DOHH2 (cell line): ENCODE measurements around the gene TLE2.

Source experiments
- H3F3A ChIP-seq: fragments of 200-600 bp; sonication (generic), shearing (Covaris generic); 2 replicates; pipeline ENCODE4 v1.6.0; 2016; ENCODE audit warnings: antibody characterized with exemption, mild to moderate bottlenecking; ENCODE audit not compliant: control insufficient read depth, insufficient read depth
- H3K27ac ChIP-seq: fragments of 200-600 bp; sonication (generic); 2 replicates; pipeline ENCODE4 v1.5.1; 2014; ENCODE audit warnings: low read depth, mild to moderate bottlenecking, low read length, moderate library complexity
- H3K27me3 ChIP-seq: fragments of 200-600 bp; sonication (generic); 2 replicates; pipeline ENCODE4 v1.6.1; 2014; ENCODE audit warnings: mild to moderate bottlenecking, low read length, mixed read lengths; ENCODE audit not compliant: control insufficient read depth
- H3K36me3 ChIP-seq: fragments of 200-600 bp; sonication (generic); 2 replicates; pipeline ENCODE4 v1.6.1; 2014; ENCODE audit warnings: mild to moderate bottlenecking, low read length, moderate library complexity, mixed read lengths; ENCODE audit not compliant: control insufficient read depth
- H3K4me1 ChIP-seq: fragments of 200-600 bp; sonication (generic); 2 replicates; pipeline ENCODE4 v1.6.1; 2014; ENCODE audit warnings: mild to moderate bottlenecking, low read length, mixed read lengths; ENCODE audit not compliant: control insufficient read depth
- H3K4me2 ChIP-seq: fragments of 200-600 bp; sonication (generic); 2 replicates; pipeline ENCODE4 v1.6.0; 2014; ENCODE audit warnings: mild to moderate bottlenecking, low read length, moderate library complexity
- H3K4me3 ChIP-seq: fragments of 200-600 bp; sonication (generic); 2 replicates; pipeline ENCODE4 v1.5.1; 2014; ENCODE audit warnings: mild to moderate bottlenecking, low read length, mixed read lengths
- H3K79me2 ChIP-seq: fragments of 200-600 bp; sonication (generic); 2 replicates; pipeline ENCODE4 v1.6.1; 2014; ENCODE audit warnings: mild to moderate bottlenecking, low read length, mixed read lengths; ENCODE audit not compliant: control insufficient read depth
- H3K9me2 ChIP-seq: fragments of 200-600 bp; sonication (generic); replicated peaks from 2 replicates; pipeline ENCODE4 v1.6.1; 2014; ENCODE audit warnings: mild to moderate bottlenecking, low read length, mixed read lengths; ENCODE audit not compliant: control insufficient read depth
- H3K9me3 ChIP-seq: fragments of 200-600 bp; sonication (generic); 2 replicates; pipeline ENCODE4 v1.6.1; 2014; ENCODE audit warnings: antibody characterized with exemption, low read length, mixed read lengths; ENCODE audit not compliant: control insufficient read depth, insufficient read depth
- H4K20me1 ChIP-seq: fragments of 200-600 bp; sonication (generic); 2 replicates; pipeline ENCODE4 v1.6.0; 2014; ENCODE audit warnings: low read depth, mild to moderate bottlenecking, antibody characterized with exemption, low read length, moderate library complexity; ENCODE audit not compliant: control insufficient read depth, insufficient read depth
- EZH2phosphoT487 ChIP-seq: fragments of 200-600 bp; sonication (generic); IDR thresholded peaks from 2 replicates; pipeline ENCODE4 v1.6.1; 2017; ENCODE audit warnings: borderline replicate concordance, mild to moderate bottlenecking, antibody characterized with exemption, low read length, moderate library complexity, mixed read lengths
- TF ChIP-seq, protein P1 (sequence below): fragments of 200-600 bp; sonication (generic); IDR thresholded peaks from one replicate; pipeline ENCODE4 v1.5.1; 2014; ENCODE audit warnings: antibody characterized with exemption, mild to moderate bottlenecking, low read depth, low read length; ENCODE audit not compliant: poor library complexity, severe bottlenecking

Gene TLE2

DNA sequence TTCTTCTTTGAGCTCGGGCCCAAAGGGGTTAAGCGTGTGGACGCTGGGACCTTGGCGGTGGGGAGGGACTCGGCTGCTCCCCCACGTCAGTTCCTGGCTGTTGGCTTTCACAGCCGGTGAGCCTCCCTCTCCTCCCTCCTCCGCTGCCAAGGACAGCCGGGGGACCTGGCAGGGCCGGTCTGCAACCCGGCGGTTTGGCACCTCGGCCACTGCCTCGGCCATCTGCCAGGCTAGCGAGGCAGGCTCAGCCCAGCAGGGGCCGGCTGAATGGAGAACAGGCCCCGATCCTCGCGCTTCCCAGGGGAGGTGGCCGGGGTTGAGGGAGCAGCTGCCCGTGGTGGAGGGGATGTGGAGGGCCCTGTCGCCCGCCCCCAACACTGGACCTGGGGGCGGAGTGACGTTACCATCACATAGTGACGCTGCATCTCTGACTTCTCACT is 28.2 kb upstream of the TLE2 start:
- Histone ChIP-seq H3K27ac (no peak overlapping the region), H3F3A (peaks cover 21% of the 10 kb centered on the region), H3K4me1 (peaks cover 10% of the 10 kb centered on the region), H3K36me3 (peaks cover 69% of the 10 kb centered on the region), H3K9me3 (no peaks in the 10 kb centered on the region), H3K4me2 (no peak overlapping the region), H4K20me1 (no peaks in the 10 kb centered on the region), H3K9me2 (no peaks in the 10 kb centered on the region), H3K4me3 (no peak overlapping the region), H3K79me2 (peaks cover 26% of the 10 kb centered on the region), H3K27me3 (no peaks in the 10 kb centered on the region)
- TF ChIP-seq EZH2phosphoT487, result no peak

DNA sequence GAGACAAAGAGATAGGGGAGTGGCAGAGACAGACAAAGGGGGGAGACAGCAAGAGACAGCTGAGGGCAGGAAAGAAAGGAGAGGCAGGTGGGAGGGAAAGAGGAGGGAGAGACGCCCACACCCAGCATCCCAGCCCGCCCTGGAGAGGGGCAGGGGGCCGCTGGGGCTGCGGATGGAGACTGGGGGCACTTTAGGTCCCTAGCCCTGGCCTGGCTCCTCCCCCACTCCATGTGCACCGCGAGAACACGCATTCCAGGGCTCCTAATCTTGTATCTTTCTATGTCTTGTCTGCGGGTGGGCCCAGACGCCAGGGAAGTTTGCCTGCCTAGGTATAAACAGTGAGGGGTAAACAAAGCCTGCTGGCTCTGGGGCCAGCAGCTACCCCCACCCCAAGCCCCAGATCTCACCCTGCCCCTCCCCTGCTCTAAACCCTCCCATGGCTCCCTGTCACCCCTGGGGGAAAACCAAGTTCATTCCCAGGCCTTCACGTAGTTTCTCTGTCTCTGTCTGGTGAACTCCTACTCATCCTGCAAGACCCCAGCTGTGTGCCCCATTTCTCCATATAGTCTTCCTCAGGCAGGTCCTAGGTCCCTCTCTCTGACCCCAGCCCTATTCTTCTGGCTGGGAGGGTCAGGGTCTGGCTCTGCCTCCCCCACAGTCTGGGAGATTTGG is 27.5 kb upstream of the TLE2 start:
- H4K20me1 ChIP-seq, result no peaks in the 10 kb centered on the region
- no peak overlapping the region for H3K4me2 ChIP-seq
- no peaks in the 10 kb centered on the region for H3K9me3 ChIP-seq
- peaks cover 68% of the 10 kb centered on the region for H3K36me3 ChIP-seq
- H3F3A ChIP-seq, result peaks cover 23% of the 10 kb centered on the region
- no peaks in the 10 kb centered on the region for H3K9me2 ChIP-seq
- no peak for TF ChIP-seq EZH2phosphoT487
- TF ChIP-seq, protein P1, sequence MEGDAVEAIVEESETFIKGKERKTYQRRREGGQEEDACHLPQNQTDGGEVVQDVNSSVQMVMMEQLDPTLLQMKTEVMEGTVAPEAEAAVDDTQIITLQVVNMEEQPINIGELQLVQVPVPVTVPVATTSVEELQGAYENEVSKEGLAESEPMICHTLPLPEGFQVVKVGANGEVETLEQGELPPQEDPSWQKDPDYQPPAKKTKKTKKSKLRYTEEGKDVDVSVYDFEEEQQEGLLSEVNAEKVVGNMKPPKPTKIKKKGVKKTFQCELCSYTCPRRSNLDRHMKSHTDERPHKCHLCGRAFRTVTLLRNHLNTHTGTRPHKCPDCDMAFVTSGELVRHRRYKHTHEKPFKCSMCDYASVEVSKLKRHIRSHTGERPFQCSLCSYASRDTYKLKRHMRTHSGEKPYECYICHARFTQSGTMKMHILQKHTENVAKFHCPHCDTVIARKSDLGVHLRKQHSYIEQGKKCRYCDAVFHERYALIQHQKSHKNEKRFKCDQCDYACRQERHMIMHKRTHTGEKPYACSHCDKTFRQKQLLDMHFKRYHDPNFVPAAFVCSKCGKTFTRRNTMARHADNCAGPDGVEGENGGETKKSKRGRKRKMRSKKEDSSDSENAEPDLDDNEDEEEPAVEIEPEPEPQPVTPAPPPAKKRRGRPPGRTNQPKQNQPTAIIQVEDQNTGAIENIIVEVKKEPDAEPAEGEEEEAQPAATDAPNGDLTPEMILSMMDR, result no peak
- no peaks in the 10 kb centered on the region for H3K27me3 ChIP-seq
- H3K27ac ChIP-seq, result no peak overlapping the region
- H3K79me2 ChIP-seq, result peaks cover 25% of the 10 kb centered on the region
- H3K4me1 ChIP-seq, result peaks cover 10% of the 10 kb centered on the region
- no peak overlapping the region for H3K4me3 ChIP-seq

DNA sequence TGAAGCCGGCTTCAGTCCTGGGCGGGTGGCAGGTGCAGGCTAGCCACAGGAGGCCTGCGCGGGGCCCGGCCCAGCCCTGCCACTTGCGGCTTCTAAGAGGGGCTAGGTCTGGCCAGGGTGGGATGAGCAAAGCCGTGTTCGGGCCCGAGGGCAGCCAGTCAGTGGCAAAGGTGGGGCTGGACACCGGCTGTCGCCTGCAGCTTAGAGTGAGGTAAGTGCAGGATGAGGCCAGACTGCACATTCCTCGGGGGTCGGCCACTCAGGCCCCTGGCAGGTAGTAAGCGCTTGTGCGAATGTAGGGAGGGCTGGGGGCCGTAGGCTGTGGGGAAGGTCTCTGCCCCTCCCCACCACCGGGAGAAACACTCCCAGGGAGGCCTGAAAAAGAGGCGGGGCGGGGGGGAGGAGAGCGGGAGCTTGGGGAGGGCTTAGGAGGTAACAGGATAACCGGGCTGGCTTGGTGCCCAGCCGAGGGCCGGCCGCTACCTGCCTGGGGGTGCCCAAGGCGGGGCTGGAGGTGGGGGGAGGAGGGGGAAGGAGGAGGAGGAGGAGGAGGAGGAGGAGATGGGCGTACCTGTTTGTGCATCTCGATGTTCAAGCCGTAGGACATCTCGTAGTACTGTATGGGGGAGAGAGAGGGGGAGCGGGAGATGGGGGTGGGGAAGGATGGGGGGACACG is 26.8 kb upstream of the TLE2 start:
- H4K20me1 ChIP-seq, result no peaks in the 10 kb centered on the region
- H3K4me1 ChIP-seq, result peaks cover 7% of the 10 kb centered on the region

More for the DNA sequence above, 26.8 kb upstream of the TLE2 start:
- H3K36me3 ChIP-seq, result peaks cover 62% of the 10 kb centered on the region
- peaks cover 20% of the 10 kb centered on the region for H3K79me2 ChIP-seq
- no peaks in the 10 kb centered on the region for H3K27me3 ChIP-seq
- H3K9me2 ChIP-seq, result no peaks in the 10 kb centered on the region
- H3K27ac ChIP-seq, result no peak overlapping the region
- no peak overlapping the region for H3K4me3 ChIP-seq
- peaks cover 22% of the 10 kb centered on the region for H3F3A ChIP-seq
- TF ChIP-seq, protein P1, result no peak
- H3K9me3 ChIP-seq, result no peaks in the 10 kb centered on the region
- H3K4me2 ChIP-seq, result no peak overlapping the region
